ENCODE measurements around the gene ASB11.

- TF ChIP-seq CTCF (conservative IDR thresholded peaks at IDR 0.05 in 1 of 2, IDR thresholded peaks at IDR 0.05 in 1 of 2; ENCODE audit: extremely low read depth in 1 of 2, insufficient read depth in 1 of 2, low read depth in 1 of 2, low read length in 2 of 2) (no peak), EZH2 (IDR thresholded peaks at IDR 0.05; ENCODE audit: borderline replicate concordance, low read length) (no peak)
Measured at GRCh38 chrX:15293451-15293850, 22.0 kb downstream of the ASB11 start.

All from mammary epithelial cell (primary cell).